Activated naive CD8-positive, alpha-beta T cell treated with anti-CD3 and anti-CD28 coated beads, Interleukin-2, amount 50 U/mL, for 24 hours (primary cell): ENCODE measurements around the gene TMEM135.
"Not testable (repeated sequence)": the region's sequence is repeated elsewhere in the genome, so short reads cannot be mapped to it uniquely, and the experiment has no call there.

Experiments used
- ATAC-seq: fragments of 150-1000 bp; cut with Tn5 transposase; one replicate; pipeline ENCODE4 v1.10.0; 2021
- DNase-seq: peaks from one replicate; pipeline ENCODE4 v3.0.0; 2021
- H3K27ac Mint-ChIP-seq: one replicate; pipeline ENCODE4 v1.8.0; 2021; ENCODE audit warnings: mild to moderate bottlenecking, mixed read lengths
- H3K27me3 Mint-ChIP-seq: one replicate; pipeline ENCODE4 v1.8.0; 2021; ENCODE audit warnings: mixed read lengths
- H3K36me3 Mint-ChIP-seq: one replicate; pipeline ENCODE4 v1.8.0; 2021; ENCODE audit warnings: low read depth, mixed read lengths
- H3K4me1 Mint-ChIP-seq: one replicate; pipeline ENCODE4 v1.8.0; 2021; ENCODE audit warnings: mixed read lengths
- H3K4me3 Mint-ChIP-seq: one replicate; pipeline ENCODE4 v1.8.0; 2021; ENCODE audit warnings: mild to moderate bottlenecking, moderate library complexity, mixed read lengths
- H3K9me3 Mint-ChIP-seq: one replicate; pipeline ENCODE4 v1.8.0; 2021; ENCODE audit warnings: mixed read lengths

TMEM135 gene

DNA sequence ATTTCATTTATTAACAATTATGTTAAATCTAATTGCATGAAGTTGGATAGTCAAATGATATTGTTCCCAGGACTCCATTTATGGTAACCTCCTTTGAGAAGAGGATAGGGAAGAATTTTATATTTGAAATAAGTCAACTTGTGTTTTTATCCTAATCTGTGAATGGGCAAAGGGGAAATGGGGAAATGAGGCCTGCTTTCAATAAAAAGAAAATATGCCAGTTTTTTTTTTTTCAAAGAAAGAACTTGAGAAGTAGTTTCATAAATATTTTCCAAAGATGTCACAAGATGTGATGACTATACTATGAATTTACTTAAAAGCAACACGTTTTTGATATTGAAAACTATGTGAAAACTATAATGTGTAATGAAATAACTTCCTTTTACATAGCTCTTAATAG lies 201.8 kb downstream of the TMEM135 start:
- ATAC-seq, result no peak
- H3K4me3 Mint-ChIP-seq, result no peak overlapping the region

DNA sequence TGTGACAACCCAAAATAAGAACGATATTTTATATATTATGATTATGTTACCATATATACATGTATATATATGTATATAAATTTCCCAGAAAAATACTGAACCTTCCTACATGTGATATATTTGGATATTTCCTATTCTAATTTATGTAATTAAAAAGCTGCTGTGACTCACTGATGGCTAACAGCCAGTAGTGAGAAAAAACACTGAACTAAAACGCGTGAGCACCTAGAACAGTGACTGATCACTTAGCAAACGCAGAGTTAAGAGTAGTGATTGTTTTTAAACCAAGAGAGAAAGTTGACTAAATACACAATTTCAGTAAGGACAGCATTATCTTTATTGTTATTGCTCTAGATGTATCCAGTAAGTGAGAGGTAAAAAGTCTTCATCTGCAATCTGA lies 213.8 kb downstream of the TMEM135 start:
- Mint-ChIP-seq H3K27ac (no peak overlapping the region), H3K9me3 (no peaks in the 10 kb centered on the region), H3K27me3 (no peaks in the 10 kb centered on the region), H3K4me1 (peaks cover 24% of the 10 kb centered on the region), H3K36me3 (peaks cover 6% of the 10 kb centered on the region), H3K4me3 (no peak overlapping the region)
- DNase-seq, result no peak
- ATAC-seq, result no peak

More for the DNA sequence above, 201.8 kb downstream of the TMEM135 start:
- H3K9me3 Mint-ChIP-seq, result peaks cover 5% of the 10 kb centered on the region
- DNase-seq, result no peak
- peaks cover 5% of the 10 kb centered on the region for H3K36me3 Mint-ChIP-seq
- H3K27me3 Mint-ChIP-seq, result no peaks in the 10 kb centered on the region
- no peak overlapping the region for H3K27ac Mint-ChIP-seq
- no peaks in the 10 kb centered on the region for H3K4me1 Mint-ChIP-seq

DNA sequence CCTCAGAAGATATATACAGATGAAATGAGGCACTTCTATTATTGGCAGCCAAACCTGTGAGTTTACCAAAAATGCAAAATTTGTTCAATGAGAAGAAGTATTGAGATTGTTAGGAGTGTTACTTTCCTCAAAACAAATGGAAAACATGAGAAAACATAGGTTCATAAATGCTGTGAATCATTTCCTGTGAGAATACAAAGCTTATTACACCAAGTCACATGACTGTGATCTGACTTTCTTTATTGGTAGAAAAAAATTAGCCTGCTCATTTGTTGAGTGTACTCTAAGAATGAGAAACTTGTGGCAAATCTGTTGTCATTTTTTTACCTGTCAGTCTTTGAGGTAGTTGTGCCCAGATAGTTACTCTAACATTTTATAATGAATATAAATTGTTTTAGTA lies 215.1 kb downstream of the TMEM135 start:
- no peak overlapping the region for H3K4me3 Mint-ChIP-seq
- no peak for DNase-seq
- peak; percentile 90 for ATAC-seq

DNA sequence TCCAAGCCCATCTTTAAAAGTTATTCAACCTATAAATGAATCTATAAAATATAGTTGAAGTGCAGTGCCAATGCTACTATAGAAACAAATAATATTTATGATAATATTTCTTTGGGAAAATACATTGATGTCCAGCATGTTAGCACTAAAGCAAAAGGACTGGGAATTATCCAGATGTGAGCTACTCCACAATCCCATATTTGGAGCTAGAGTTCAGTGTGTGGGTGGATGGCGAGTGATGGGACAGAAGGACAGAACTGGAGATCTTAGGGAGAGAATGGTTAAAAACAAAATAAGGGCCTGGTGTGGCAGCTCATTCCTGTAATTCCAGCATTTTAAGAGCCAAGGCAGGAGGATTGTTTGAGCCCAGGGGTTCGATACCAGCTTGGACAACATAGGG lies 216.8 kb downstream of the TMEM135 start:
- ATAC-seq, result no peak
- Mint-ChIP-seq H3K27me3 (no peaks in the 10 kb centered on the region), H3K4me1 (peaks cover 20% of the 10 kb centered on the region)

More for the DNA sequence above, 215.1 kb downstream of the TMEM135 start:
- no peaks in the 10 kb centered on the region for H3K9me3 Mint-ChIP-seq
- H3K36me3 Mint-ChIP-seq, result peaks cover 6% of the 10 kb centered on the region
- peaks cover 23% of the 10 kb centered on the region for H3K4me1 Mint-ChIP-seq
- peak overlapping the region; percentile 51 for H3K27ac Mint-ChIP-seq
- no peaks in the 10 kb centered on the region for H3K27me3 Mint-ChIP-seq

DNA sequence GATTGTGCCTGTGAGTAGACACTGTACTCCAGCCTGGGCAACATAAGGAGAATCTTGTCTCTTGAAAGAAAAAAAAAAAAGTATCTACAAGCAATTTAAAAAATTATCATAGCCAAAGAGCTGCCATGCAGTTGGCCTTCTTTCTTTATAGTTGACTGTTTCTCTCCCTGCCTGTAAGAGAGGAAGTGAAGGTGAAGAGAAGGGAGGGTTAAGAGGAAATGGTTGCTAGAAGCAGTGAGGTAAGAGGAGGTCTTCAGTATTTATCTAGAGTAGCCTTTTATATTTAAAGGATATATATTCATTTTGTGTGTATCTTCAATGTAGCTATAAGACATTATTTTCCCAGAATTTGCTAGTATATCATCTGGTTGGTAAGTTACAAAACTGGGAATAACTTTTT lies 217.9 kb downstream of the TMEM135 start:
- Mint-ChIP-seq H3K4me3 (no peak overlapping the region), H3K36me3 (peaks cover 5% of the 10 kb centered on the region), H3K27me3 (no peaks in the 10 kb centered on the region), H3K27ac (no peak overlapping the region), H3K4me1 (peaks cover 20% of the 10 kb centered on the region), H3K9me3 (no peaks in the 10 kb centered on the region)
- DNase-seq, result no peak
- ATAC-seq, result no peak

More for the DNA sequence above, 216.8 kb downstream of the TMEM135 start:
- Mint-ChIP-seq H3K36me3 (peaks cover 5% of the 10 kb centered on the region), H3K4me3 (no peak overlapping the region), H3K9me3 (no peaks in the 10 kb centered on the region), H3K27ac (no peak overlapping the region)
- DNase-seq, result no peak

DNA sequence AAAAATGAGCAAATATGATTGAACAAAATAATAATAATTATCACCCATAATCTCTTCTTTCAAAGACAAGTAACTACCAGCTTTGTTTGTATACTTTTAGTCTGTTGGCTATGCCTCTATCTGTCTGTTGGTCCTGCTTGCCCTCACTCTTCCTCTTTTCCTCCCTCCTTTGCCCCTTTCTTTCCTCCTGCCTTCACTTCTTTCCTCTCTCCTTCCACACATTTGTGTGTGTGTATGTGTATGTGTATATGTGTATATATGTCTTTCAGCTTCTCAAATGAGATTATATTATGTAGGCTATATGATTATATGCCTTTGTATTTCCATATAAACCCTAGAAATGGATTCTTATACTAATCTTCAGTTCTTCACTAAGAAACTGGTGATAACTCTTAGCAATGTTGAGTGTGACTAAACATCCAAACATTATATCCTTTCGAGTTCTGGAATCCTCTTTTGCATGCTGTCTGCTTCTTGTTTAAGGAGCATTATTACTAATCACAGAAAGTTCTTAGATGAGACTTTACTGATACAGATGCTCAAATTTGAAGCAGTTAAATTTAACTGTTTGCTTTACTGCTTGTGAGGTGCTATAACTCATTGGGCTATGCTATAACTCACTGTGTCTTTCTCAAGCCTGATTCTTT lies 219.1 kb downstream of the TMEM135 start:
- no peak for ATAC-seq
- H3K4me1 Mint-ChIP-seq, result peaks cover 17% of the 10 kb centered on the region

DNA sequence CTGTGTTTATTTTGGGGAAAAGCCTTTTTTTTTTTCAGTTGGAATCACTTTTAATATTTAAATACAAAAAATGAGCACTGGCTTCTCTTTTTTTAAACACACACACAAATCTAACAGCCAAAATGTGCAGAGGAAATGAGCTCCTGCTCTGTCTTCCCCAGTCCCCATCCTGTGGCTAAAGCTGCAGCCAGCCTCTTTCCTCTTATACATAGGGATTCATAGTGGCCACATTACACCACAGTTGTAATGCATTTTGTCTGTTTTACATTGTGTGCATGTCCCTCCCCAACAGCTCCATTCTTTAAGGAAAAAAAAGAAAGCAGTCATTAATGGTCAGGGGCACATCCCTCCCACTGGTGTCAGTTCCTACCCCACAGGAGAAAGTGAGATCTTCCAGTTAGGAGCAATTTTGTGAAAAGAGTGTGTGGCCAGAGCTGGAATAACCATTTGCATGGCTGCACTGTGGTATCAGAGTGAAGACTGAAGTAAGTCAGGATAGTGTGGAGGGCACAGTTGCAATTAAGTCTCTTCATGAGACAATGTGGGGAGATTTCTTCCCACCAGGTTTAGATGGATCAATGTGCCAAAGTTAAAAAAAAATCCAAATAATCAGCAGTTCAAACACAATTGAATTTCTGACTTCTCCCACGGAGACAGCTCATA lies 220.6 kb downstream of the TMEM135 start:
- Mint-ChIP-seq H3K9me3 (no peaks in the 10 kb centered on the region), H3K4me1 (peaks cover 6% of the 10 kb centered on the region), H3K36me3 (peaks cover 2% of the 10 kb centered on the region), H3K4me3 (no peak overlapping the region), H3K27me3 (no peaks in the 10 kb centered on the region), H3K27ac (no peak overlapping the region)
- DNase-seq, result no peak
- no peak for ATAC-seq

More for the DNA sequence above, 219.1 kb downstream of the TMEM135 start:
- H3K9me3 Mint-ChIP-seq, result no peaks in the 10 kb centered on the region
- H3K36me3 Mint-ChIP-seq, result peaks cover 5% of the 10 kb centered on the region
- H3K4me3 Mint-ChIP-seq, result no peak overlapping the region
- DNase-seq, result no peak
- H3K27me3 Mint-ChIP-seq, result no peaks in the 10 kb centered on the region
- no peak overlapping the region for H3K27ac Mint-ChIP-seq

DNA sequence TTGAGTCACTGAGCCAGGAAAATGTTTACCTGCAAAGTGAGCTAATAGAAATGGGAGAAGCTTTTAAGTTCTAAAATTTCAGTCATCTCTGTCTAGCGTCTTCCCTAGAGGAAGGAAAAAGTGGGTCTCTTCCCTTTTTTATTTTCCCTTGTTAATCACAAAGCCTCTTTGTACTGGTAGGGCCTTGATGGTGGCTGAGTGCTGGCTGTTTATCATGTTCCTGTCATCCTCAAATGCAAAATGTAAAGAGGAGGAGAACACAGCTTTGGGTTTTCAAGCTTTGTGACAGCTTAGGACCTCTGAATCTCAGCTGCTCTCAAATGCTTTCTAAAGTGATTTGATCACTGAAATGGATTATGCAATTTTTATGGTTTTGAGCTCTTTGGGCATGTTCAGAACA lies 222.0 kb downstream of the TMEM135 start:
- H3K4me3 Mint-ChIP-seq, result no peak overlapping the region
- H3K27me3 Mint-ChIP-seq, result no peaks in the 10 kb centered on the region
- no peaks in the 10 kb centered on the region for H3K9me3 Mint-ChIP-seq
- DNase-seq (no peak), ATAC-seq (no peak)
- H3K36me3 Mint-ChIP-seq, result peaks cover 2% of the 10 kb centered on the region
- no peak overlapping the region for H3K27ac Mint-ChIP-seq
- peaks cover 6% of the 10 kb centered on the region for H3K4me1 Mint-ChIP-seq

DNA sequence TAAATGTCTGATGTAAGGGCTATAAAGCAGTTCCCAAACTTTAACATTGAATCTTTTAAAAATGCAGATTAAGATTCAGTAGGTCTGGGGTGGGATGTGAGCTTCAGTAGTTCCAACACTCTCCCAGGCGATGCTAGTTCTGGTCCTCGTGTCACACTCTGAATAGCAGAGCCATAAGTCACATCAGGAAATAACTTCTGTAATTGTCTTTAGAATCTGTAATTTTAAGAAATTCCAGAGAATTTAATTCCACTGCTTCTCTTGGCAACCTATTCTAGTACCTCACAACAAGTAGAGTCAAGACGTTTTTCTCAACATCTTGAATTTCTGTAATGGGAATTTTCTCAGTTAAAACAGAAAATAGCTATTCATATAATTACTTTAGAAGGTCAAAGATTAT lies 223.1 kb downstream of the TMEM135 start:
- Mint-ChIP-seq H3K9me3 (no peaks in the 10 kb centered on the region), H3K27ac (no peak overlapping the region), H3K4me1 (no peaks in the 10 kb centered on the region), H3K27me3 (no peaks in the 10 kb centered on the region), H3K36me3 (peaks cover 2% of the 10 kb centered on the region), H3K4me3 (no peak overlapping the region)
- no peak for ATAC-seq
- no peak for DNase-seq

DNA sequence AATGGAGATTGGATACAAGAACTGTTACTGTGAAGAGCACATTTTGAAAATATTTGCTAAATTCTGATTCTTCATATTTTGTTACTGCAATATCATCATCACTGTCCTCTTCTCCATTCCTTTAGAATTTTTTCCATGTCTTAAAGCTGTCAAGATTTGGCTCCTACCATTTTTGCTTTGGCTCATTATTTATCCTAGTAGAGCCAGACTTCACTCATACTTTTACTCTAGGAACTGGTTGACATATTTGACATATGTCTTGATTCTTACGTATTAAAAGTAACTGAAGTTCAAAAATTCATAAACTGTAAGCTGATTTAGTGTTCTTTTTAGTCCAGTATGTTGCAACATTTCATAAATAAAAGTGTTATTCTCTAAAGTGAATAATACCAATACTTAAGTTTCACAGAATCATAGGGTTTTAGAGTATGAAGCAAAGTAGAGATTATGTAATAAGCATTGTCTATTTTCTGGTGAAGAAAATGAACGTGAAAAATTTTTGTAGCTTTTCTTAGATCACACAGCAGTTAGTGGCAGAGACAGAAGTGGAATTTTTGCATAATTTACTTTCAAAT lies 225.6 kb downstream of the TMEM135 start:
- Mint-ChIP-seq H3K36me3 (peaks cover 2% of the 10 kb centered on the region), H3K9me3 (no peaks in the 10 kb centered on the region), H3K27ac (no peak overlapping the region), H3K4me3 (no peak overlapping the region), H3K27me3 (no peaks in the 10 kb centered on the region), H3K4me1 (no peaks in the 10 kb centered on the region)
- DNase-seq (no peak), ATAC-seq (no peak)

DNA sequence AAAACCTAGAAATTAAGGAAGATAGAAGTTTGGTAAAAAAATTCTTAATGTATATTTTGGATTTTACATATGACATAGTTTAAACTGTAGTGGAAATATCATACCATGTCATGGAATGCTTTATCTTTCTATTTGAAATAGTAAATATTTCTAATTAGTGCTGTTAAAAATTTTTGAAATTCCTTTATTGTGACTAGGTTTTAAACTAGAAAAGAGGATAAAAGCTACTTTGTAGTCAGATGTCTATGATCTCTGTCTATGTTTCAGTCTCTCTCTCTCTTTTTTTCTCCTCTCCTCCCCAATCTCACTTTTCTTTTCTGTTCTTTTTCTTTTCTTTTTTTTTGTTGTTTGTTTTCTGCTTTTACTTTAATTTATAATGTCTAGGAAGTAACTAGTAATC lies 226.2 kb downstream of the TMEM135 start:
- ATAC-seq, result no peak
- H3K27ac Mint-ChIP-seq, result no peak overlapping the region
- no peaks in the 10 kb centered on the region for H3K27me3 Mint-ChIP-seq

DNA sequence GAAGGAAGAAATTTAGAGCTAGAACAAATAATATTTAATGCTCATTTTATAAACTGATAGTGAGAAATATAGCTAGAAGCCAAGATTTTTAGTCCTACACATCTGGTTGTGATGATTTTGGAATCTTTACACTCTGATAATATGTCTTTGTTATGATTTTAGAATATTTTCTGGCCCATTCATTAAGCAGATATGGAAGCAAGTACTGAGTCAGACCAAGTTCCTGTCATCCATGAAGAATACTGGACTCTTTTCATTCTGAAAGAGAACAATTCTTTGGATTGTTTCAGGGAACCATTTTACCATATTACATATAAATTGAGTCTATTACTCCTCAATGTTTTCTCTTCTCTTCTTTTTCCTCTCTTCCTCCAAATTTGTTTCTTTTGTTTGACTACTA lies 227.4 kb downstream of the TMEM135 start:
- no peaks in the 10 kb centered on the region for H3K9me3 Mint-ChIP-seq
- H3K36me3 Mint-ChIP-seq, result no peaks in the 10 kb centered on the region
- H3K27ac Mint-ChIP-seq, result no peak overlapping the region
- no peaks in the 10 kb centered on the region for H3K4me1 Mint-ChIP-seq
- ATAC-seq, result no peak
- no peak overlapping the region for H3K4me3 Mint-ChIP-seq
- no peak for DNase-seq
- no peaks in the 10 kb centered on the region for H3K27me3 Mint-ChIP-seq

More for the DNA sequence above, 226.2 kb downstream of the TMEM135 start:
- H3K4me3 Mint-ChIP-seq, result no peak overlapping the region
- no peaks in the 10 kb centered on the region for H3K9me3 Mint-ChIP-seq
- no peaks in the 10 kb centered on the region for H3K4me1 Mint-ChIP-seq
- no peak for DNase-seq
- peaks cover 2% of the 10 kb centered on the region for H3K36me3 Mint-ChIP-seq

DNA sequence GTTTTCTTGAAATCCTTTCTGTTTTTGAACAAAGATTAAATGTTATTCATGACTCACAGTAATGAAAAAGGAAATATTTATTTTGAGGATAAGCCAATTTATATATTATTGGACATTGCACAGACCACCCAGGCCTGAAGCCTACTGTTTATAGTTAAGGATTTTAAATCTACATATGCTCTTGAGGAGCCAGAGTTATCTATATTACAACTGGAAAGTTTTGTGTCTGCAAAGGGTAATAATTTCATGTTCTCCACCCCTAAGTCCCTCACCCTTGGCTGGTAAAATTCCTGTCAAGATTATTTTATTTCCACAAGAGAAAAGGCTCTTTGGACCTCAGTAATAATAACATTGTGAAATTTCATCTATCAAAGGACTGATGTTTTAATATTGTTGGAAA lies 228.2 kb downstream of the TMEM135 start:
- no peak overlapping the region for H3K4me3 Mint-ChIP-seq
- H3K4me1 Mint-ChIP-seq, result no peaks in the 10 kb centered on the region
- ATAC-seq (no peak), DNase-seq (no peak)
- no peak overlapping the region for H3K27ac Mint-ChIP-seq
- H3K9me3 Mint-ChIP-seq, result no peaks in the 10 kb centered on the region
- H3K36me3 Mint-ChIP-seq, result no peaks in the 10 kb centered on the region
- no peaks in the 10 kb centered on the region for H3K27me3 Mint-ChIP-seq

DNA sequence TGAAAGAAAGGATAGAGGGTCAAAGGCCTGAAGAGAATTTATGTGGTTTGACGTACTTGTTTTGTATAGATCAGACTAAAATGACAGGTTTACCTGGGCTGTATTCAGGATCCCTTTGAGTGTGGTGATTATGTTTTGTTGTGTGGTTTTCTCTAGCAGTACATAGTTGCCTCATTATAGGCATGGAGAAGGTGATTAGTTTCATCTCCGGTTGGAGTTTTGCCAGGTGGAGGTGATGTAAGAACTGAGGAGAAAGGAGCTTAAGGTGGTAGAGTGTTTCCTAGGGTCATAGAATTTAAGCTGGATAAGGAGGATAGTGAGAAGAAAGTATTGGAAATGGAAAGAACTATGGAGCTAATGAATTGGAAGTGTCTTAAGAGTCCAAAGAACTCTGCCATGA lies 229.0 kb downstream of the TMEM135 start:
- ATAC-seq (no peak), DNase-seq (no peak)
- Mint-ChIP-seq H3K4me3 (no peak overlapping the region), H3K4me1 (no peaks in the 10 kb centered on the region), H3K27ac (no peak overlapping the region), H3K27me3 (no peaks in the 10 kb centered on the region), H3K36me3 (no peaks in the 10 kb centered on the region), H3K9me3 (no peaks in the 10 kb centered on the region)

DNA sequence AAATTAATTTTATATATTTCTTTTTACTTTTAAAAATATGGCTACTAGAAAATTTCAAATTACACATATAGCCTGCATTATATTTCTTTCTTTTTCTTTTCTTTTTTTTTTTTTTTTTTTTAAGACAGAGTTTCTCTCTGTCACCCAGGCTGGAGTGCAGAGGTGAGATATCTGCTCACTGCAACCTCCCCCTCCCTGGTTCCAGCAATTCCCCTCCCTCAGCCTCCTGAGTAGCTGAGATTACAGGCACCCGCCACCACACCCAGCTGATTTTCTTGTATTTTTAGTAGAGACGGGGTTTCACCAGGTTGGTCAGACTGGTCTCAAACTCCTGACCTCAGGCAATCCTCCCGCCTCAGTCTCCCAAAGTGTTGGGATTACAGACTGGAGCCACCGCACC lies 234.2 kb downstream of the TMEM135 start:
- not testable (repeated sequence) for H3K4me1 Mint-ChIP-seq, ATAC-seq, H3K27ac Mint-ChIP-seq, H3K4me3 Mint-ChIP-seq, H3K36me3 Mint-ChIP-seq, DNase-seq, H3K27me3 Mint-ChIP-seq, H3K9me3 Mint-ChIP-seq
